Vagina (tissue), 2 donors: ENCODE data around the gene IL24.

Experiments used
- POLR2A ChIP-seq, 2 donors: fragments of 450-650 bp; IDR thresholded peaks; one replicate each; pipeline ENCODE4 v1.6.1; 2017; ENCODE audit warnings: antibody characterized with exemption in 2 of 2, mild to moderate bottlenecking in 2 of 2, moderate library complexity in 2 of 2
- TF ChIP-seq, protein P1 (sequence below), 3 experiments: fragments of 450-650 bp in 2 of 3; fragments of 200-600 bp in 1 of 3; sonication (generic) in 1 of 3; IDR thresholded peaks; one replicate each; pipeline ENCODE4 v1.5.1; 2017 to 2019; ENCODE audit warnings: antibody characterized with exemption in 3 of 3, mild to moderate bottlenecking in 2 of 3, moderate library complexity in 2 of 3

DNA sequence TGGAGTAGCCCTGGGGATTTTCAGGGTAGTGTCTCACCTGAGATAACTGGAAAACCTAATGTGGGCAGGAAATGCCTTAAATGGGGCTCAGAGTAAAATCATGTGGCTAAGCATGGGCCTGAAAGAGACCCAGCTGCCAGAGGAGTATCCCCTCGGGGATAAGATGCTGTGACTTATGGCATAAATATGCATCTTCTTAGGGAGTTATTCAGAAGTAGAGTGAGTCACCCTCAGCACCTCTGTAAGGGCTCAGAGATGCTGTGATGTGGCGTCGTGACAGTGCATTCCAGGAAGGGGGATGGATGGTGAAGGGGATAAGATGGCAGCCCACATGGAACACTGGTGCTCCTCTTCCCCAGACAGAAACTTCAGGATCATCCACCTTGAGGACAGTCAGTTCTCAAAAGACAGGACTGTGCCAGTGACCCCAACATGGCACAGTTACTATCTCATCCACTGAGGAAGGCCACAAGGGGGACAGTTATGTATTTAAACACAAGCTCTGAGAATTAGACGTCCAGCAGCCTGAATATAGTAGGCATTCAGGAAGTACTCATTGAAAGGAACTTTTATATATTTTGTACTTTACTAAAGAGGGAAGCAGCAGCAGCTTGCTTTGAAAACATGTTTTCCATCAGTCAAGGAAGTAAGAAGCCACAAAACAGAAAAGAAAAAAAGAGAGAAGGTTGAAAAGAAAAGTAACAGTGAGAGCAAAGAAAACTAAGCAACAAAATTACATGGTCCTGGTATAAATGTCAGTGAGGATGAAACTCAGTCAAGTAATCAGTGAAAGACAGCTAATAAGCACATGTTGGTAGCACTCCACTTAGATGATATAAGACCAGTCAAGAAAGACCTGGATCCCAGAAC, 8.3 kb downstream of the IL24 start:
- TF ChIP-seq, protein P1, sequence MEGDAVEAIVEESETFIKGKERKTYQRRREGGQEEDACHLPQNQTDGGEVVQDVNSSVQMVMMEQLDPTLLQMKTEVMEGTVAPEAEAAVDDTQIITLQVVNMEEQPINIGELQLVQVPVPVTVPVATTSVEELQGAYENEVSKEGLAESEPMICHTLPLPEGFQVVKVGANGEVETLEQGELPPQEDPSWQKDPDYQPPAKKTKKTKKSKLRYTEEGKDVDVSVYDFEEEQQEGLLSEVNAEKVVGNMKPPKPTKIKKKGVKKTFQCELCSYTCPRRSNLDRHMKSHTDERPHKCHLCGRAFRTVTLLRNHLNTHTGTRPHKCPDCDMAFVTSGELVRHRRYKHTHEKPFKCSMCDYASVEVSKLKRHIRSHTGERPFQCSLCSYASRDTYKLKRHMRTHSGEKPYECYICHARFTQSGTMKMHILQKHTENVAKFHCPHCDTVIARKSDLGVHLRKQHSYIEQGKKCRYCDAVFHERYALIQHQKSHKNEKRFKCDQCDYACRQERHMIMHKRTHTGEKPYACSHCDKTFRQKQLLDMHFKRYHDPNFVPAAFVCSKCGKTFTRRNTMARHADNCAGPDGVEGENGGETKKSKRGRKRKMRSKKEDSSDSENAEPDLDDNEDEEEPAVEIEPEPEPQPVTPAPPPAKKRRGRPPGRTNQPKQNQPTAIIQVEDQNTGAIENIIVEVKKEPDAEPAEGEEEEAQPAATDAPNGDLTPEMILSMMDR (IDR thresholded peaks at IDR 0.05) = no peak
- no peak for TF ChIP-seq POLR2A (IDR thresholded peaks at IDR 0.05)
